Body of pancreas (tissue), 4 donors: Measurements from ENCODE around the gene YKT6.

Source experiments
- POLR2A ChIP-seq, 3 donors: fragments of 450-650 bp; IDR thresholded peaks; one replicate each; pipeline ENCODE4 v1.6.1; 2016; ENCODE audit warnings: antibody characterized with exemption in 3 of 3, mild to moderate bottlenecking in 2 of 3
- TF ChIP-seq, protein P1 (sequence below), 7 experiments: fragments of 450-650 bp in 4 of 7; fragments of 200-600 bp in 3 of 7; sonication (generic) in 3 of 7; IDR thresholded peaks; one replicate each; pipeline ENCODE4 v1.5.1; 2016 to 2019; ENCODE audit warnings: antibody characterized with exemption in 7 of 7

DNA sequence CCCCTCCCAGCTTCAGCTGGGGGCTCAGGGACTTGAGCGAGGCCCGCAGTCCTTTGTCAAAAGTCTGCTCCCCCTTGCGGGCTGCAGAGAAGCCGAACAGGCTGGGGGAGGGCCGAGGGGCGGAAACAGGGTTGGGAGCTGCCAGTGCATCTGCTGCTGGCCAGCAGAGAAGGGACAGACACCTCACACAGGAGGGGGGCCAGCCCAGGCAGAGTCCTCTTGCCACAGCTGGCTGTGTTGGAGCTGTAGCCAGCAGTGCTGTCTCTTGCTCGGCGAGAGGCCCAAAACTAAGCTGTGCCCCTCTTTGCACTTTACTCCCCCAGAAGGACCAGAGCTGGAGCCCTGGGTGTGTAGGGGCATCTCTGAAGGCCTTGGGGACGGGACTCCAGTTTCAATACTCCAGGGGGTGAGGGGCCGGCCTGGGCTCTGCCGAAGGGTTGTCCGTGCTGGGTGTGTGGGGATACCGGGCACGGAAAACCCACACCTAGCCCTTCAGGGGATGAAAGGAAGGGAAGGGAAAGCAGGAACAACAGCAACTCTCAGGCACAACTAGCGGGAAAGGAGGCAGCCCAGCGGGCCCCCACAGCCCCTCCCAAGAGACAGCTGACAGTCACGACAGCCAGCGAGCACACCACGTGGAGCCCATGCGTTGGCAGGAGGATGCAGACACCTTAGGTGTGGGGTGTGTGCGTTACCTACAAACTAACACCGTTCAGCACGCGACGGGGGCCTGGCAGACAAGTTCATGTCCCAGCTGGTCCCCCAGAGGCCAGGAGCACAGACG lies 17.8 kb downstream of the YKT6 start:
- TF ChIP-seq, protein P1, sequence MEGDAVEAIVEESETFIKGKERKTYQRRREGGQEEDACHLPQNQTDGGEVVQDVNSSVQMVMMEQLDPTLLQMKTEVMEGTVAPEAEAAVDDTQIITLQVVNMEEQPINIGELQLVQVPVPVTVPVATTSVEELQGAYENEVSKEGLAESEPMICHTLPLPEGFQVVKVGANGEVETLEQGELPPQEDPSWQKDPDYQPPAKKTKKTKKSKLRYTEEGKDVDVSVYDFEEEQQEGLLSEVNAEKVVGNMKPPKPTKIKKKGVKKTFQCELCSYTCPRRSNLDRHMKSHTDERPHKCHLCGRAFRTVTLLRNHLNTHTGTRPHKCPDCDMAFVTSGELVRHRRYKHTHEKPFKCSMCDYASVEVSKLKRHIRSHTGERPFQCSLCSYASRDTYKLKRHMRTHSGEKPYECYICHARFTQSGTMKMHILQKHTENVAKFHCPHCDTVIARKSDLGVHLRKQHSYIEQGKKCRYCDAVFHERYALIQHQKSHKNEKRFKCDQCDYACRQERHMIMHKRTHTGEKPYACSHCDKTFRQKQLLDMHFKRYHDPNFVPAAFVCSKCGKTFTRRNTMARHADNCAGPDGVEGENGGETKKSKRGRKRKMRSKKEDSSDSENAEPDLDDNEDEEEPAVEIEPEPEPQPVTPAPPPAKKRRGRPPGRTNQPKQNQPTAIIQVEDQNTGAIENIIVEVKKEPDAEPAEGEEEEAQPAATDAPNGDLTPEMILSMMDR (IDR thresholded peaks at IDR 0.05): no peak
- no peak for TF ChIP-seq POLR2A (IDR thresholded peaks at IDR 0.05)
